Thyroid gland (tissue), 4 donors: ENCODE measurements around the gene KLF11. TPM values are rescaled to one million over a fixed set of nuclear protein-coding genes. Genes with fewer than 3 reads are reported as not detected.

Source experiments
- DNase-seq, 2 donors: peaks; one replicate each; pipeline ENCODE4 v3.0.0-alpha.2; 2019
- H3K27ac ChIP-seq, 3 donors: fragments of 200-600 bp; sonication (generic); 1 replicate in 2 of 3; 2 replicates in 1 of 3; pipeline ENCODE4 v1.5.1; 2016 to 2019; ENCODE audit warnings: mild to moderate bottlenecking in 1 of 3, moderate library complexity in 1 of 3
- H3K27me3 ChIP-seq: fragments of 200-600 bp; sonication (generic); one replicate; pipeline ENCODE4 v1.5.1; 2019
- H3K36me3 ChIP-seq, 2 donors: fragments of 200-600 bp; sonication (generic); one replicate each; pipeline ENCODE4 v1.5.1; 2016 to 2019
- H3K4me1 ChIP-seq, 2 donors: fragments of 200-600 bp; sonication (generic); one replicate each; pipeline ENCODE4 v1.5.1; 2017 to 2019
- H3K4me3 ChIP-seq, 3 donors: fragments of 200-600 bp; sonication (generic); replicated peaks in 1 of 3; 1 replicate in 2 of 3; 2 replicates in 1 of 3; pipeline ENCODE4 v1.5.1; 2016; ENCODE audit warnings: mild to moderate bottlenecking in 1 of 3
- H3K9me3 ChIP-seq: fragments of 200-600 bp; sonication (generic); one replicate; pipeline ENCODE4 v1.5.1; 2017
- CTCF ChIP-seq, 6 experiments: fragments of 200-600 bp in 3 of 6; fragments of 450-650 bp in 3 of 6; sonication (generic) in 3 of 6; IDR thresholded peaks; one replicate each; pipeline ENCODE4 v1.5.1; 2016 to 2019; ENCODE audit warnings: antibody characterized with exemption in 6 of 6, mild to moderate bottlenecking in 2 of 6, inconsistent platforms in 1 of 6, moderate library complexity in 1 of 6
- POLR2A ChIP-seq, 2 donors: fragments of 450-650 bp; IDR thresholded peaks; one replicate each; pipeline ENCODE4 v1.6.1; 2017; ENCODE audit warnings: antibody characterized with exemption in 2 of 2, mild to moderate bottlenecking in 2 of 2, moderate library complexity in 1 of 2
- WGBS, 2 donors: methylation state at CpG; one replicate each; pipeline ENCODE4 v1.1.5; 2017; 5-methylcytosine and 5-hydroxymethylcytosine counted together
- intact Hi-C: fragments of 100-400 bp; cut with DNase I; formaldehyde crosslinking; loops from one replicate; pipeline ENCODE4 v1.15.1; 2023
- total RNA-seq, 4 donors: library from RNA; depleted of rRNA; stranded (reverse); fragments of >200 nt; gene quantifications; one replicate each; pipeline ENCODE4 v1.2.3, GENCODE V29; 2016

KLF11 gene
- total RNA-seq, 4 donors from 2014 or later: 11.2 to 44.2 (median 23.7) TPM

GRCh38 chr2:10016802-10017258 is 26.5 kb upstream of the KLF11 start:
- WGBS, 2 donors: 71 to 83% methylated on average over 8 of the region's 8 CpGs
- no peaks in the 10 kb centered on the region for H3K36me3 ChIP-seq
- intact Hi-C loops: no loop called here
- no peaks in the 10 kb centered on the region for H3K27me3 ChIP-seq
- TF ChIP-seq POLR2A (IDR thresholded peaks at IDR 0.05): no peak
- TF ChIP-seq CTCF (IDR thresholded peaks at IDR 0.05): no peak
- no peaks in the 10 kb centered on the region for H3K4me1 ChIP-seq
- H3K9me3 ChIP-seq: no peaks in the 10 kb centered on the region
- no peak overlapping the region for H3K4me3 ChIP-seq
- no peak for DNase-seq
- no peak overlapping the region for H3K27ac ChIP-seq

GRCh38 chr2:10017313-10017941 is 25.9 kb upstream of the KLF11 start:
- 90 to 94% methylated on average over 5 of the region's 5 CpGs for WGBS, 2 donors
- intact Hi-C loops: no loop called here
- Histone ChIP-seq H3K9me3 (no peaks in the 10 kb centered on the region), H3K27me3 (no peaks in the 10 kb centered on the region), H3K4me1 (no peaks in the 10 kb centered on the region), H3K4me3 (no peak overlapping the region), H3K27ac (no peak overlapping the region), H3K36me3 (no peaks in the 10 kb centered on the region)
- no peak for TF ChIP-seq CTCF (IDR thresholded peaks at IDR 0.05)
- no peak for TF ChIP-seq POLR2A (IDR thresholded peaks at IDR 0.05)
- no peak for DNase-seq

GRCh38 chr2:10019174-10019573 is 24.2 kb upstream of the KLF11 start:
- TF ChIP-seq CTCF (IDR thresholded peaks at IDR 0.05): no peak
- no peak for TF ChIP-seq POLR2A (IDR thresholded peaks at IDR 0.05)
- H3K4me3 ChIP-seq: no peak overlapping the region
- intact Hi-C loops: no loop called here
- H3K9me3 ChIP-seq: no peaks in the 10 kb centered on the region
- H3K27me3 ChIP-seq: no peaks in the 10 kb centered on the region
- no peaks in the 10 kb centered on the region for H3K36me3 ChIP-seq
- no peak overlapping the region for H3K27ac ChIP-seq
- WGBS, 2 donors: 79 to 87% methylated on average over 8 of the region's 8 CpGs
- DNase-seq: no peak
- no peaks in the 10 kb centered on the region for H3K4me1 ChIP-seq

GRCh38 chr2:10019602-10020400 is 23.5 kb upstream of the KLF11 start:
- H3K27ac ChIP-seq: no peak overlapping the region
- intact Hi-C loops: no loop called here
- no peaks in the 10 kb centered on the region for H3K4me1 ChIP-seq
- TF ChIP-seq POLR2A (IDR thresholded peaks at IDR 0.05): no peak
- no peak for TF ChIP-seq CTCF (IDR thresholded peaks at IDR 0.05)
- no peak overlapping the region for H3K4me3 ChIP-seq
- no peaks in the 10 kb centered on the region for H3K36me3 ChIP-seq
- DNase-seq: no peak
- H3K9me3 ChIP-seq: no peaks in the 10 kb centered on the region
- WGBS, 2 donors: 84 to 86% methylated on average over 21 to 22 of the region's 27 CpGs
- H3K27me3 ChIP-seq: no peaks in the 10 kb centered on the region

- Histone ChIP-seq H3K4me3 (no peak overlapping the region), H3K27me3 (no peaks in the 10 kb centered on the region), H3K4me1 (no peaks in the 10 kb centered on the region), H3K36me3 (no peaks in the 10 kb centered on the region), H3K27ac (no peak overlapping the region), H3K9me3 (no peaks in the 10 kb centered on the region)
- 78% methylated on average over 16 of the region's 16 CpGs; no CpG with 5 or more reads in 1 of the 2 donors for WGBS, 2 donors
- intact Hi-C loops: no loop called here
- DNase-seq: no peak
- TF ChIP-seq CTCF (IDR thresholded peaks at IDR 0.05) (no peak), POLR2A (IDR thresholded peaks at IDR 0.05) (no peak)
Observed at GRCh38 chr2:10022041-10022421, 21.3 kb upstream of the KLF11 start.
